HepG2 (cell line): Measurements from ENCODE around the gene MIB2. TPM values are rescaled to one million over a fixed set of nuclear protein-coding genes. Genes with fewer than 3 reads are reported as not detected.

Experiments
- BHLHE40 ChIP-seq: IDR thresholded peaks from 2 replicates; pipeline ENCODE4 v1.6.1; 2011; ENCODE audit warnings: low read length, improper control_type of control experiment
- CERS6 ChIP-seq: sonication (generic); formaldehyde crosslinking; IDR thresholded peaks from 2 replicates; pipeline ENCODE4 v1.5.0; 2020; ENCODE audit warnings: missing genetic modification reagents
- CHD4 ChIP-seq: fragments of 200-600 bp; sonication (generic); IDR thresholded peaks from 2 replicates; pipeline ENCODE4 v1.7.0; 2017; ENCODE audit warnings: mild to moderate bottlenecking, low read length, borderline replicate concordance
- FOXC1 ChIP-seq: sonication (generic); formaldehyde crosslinking; IDR thresholded peaks from 2 replicates; pipeline ENCODE4 v1.8.0; 2022; ENCODE audit warnings: mild to moderate bottlenecking, missing genetic modification reagents, borderline replicate concordance
- GPN1 ChIP-seq: sonication (generic); formaldehyde crosslinking; IDR thresholded peaks from 2 replicates; pipeline ENCODE4 v1.5.1; 2020; ENCODE audit warnings: missing genetic modification reagents, borderline replicate concordance
- KLF9 ChIP-seq: IDR thresholded peaks from 2 replicates; pipeline ENCODE4 v1.6.1; 2016; ENCODE audit warnings: low read depth
- SETDB1 ChIP-seq: sonication (generic); formaldehyde crosslinking; IDR thresholded peaks from 2 replicates; pipeline ENCODE4 v1.5.1; 2020; ENCODE audit warnings: missing genetic modification reagents, mild to moderate bottlenecking, borderline replicate concordance
- SNRNP70 ChIP-seq: fragments of 200-400 bp; formaldehyde crosslinking; IDR thresholded peaks from 2 replicates; pipeline ENCODE4 v1.6.1; 2017; ENCODE audit warnings: mild to moderate bottlenecking, low read depth, low read length, moderate library complexity
- TOPORS ChIP-seq: sonication (generic); formaldehyde crosslinking; IDR thresholded peaks from 2 replicates; pipeline ENCODE4 v1.8.0; 2023; ENCODE audit warnings: mild to moderate bottlenecking, missing genetic modification reagents
- TRAFD1 ChIP-seq: sonication (generic); formaldehyde crosslinking; IDR thresholded peaks from 2 replicates; pipeline ENCODE4 v1.5.1; 2020; ENCODE audit warnings: missing genetic modification reagents, mild to moderate bottlenecking, borderline replicate concordance
- ZBTB7A ChIP-seq: sonication (generic); formaldehyde crosslinking; IDR thresholded peaks from 2 replicates; pipeline ENCODE4 v1.8.0; 2022; ENCODE audit warnings: mild to moderate bottlenecking, missing genetic modification reagents
- ZC3H13 ChIP-seq: sonication (generic); formaldehyde crosslinking; IDR thresholded peaks from 2 replicates; pipeline ENCODE4 v1.8.1; 2023; ENCODE audit warnings: mild to moderate bottlenecking, missing genetic modification reagents, moderate library complexity
- ZFP1 ChIP-seq: IDR thresholded peaks from 2 replicates; pipeline ENCODE4 v1.6.1; 2016
- ZNF318 ChIP-seq: sonication (generic); formaldehyde crosslinking; IDR thresholded peaks from 2 replicates; pipeline ENCODE4 v1.4.0; 2020; ENCODE audit warnings: mild to moderate bottlenecking, missing genetic modification reagents
- ZNF468 ChIP-seq: sonication (generic); formaldehyde crosslinking; IDR thresholded peaks from 2 replicates; pipeline ENCODE4 v1.8.0; 2022; ENCODE audit warnings: mild to moderate bottlenecking, moderate library complexity, missing genetic modification reagents
- ZNF549 ChIP-seq: sonication (generic); formaldehyde crosslinking; IDR thresholded peaks from 2 replicates; pipeline ENCODE4 v1.5.0; 2020; ENCODE audit warnings: missing genetic modification reagents
- ZNF562 ChIP-seq: sonication (generic); formaldehyde crosslinking; IDR thresholded peaks from 2 replicates; pipeline ENCODE4 v1.8.0; 2022; ENCODE audit warnings: missing genetic modification reagents, borderline replicate concordance
- ZNF567 ChIP-seq: sonication (generic); formaldehyde crosslinking; IDR thresholded peaks from 2 replicates; pipeline ENCODE4 v1.8.1; 2023; ENCODE audit warnings: mild to moderate bottlenecking, missing genetic modification reagents, borderline replicate concordance
- ZNF746 ChIP-seq: sonication (generic); formaldehyde crosslinking; IDR thresholded peaks from 2 replicates; pipeline ENCODE4 v1.8.0; 2022; ENCODE audit warnings: mild to moderate bottlenecking, missing genetic modification reagents
- ZNF777 ChIP-seq: sonication (generic); formaldehyde crosslinking; IDR thresholded peaks from 2 replicates; pipeline ENCODE4 v1.4.0; 2020; ENCODE audit warnings: missing genetic modification reagents
- polyA plus RNA-seq, 8 experiments: library from polyadenylated mRNA; depleted of rRNA in 3 of 8; stranded (reverse) in 7 of 8; unstranded in 1 of 8; fragments of >200 nt; fragmentation: Illumina TruSeq in 4 of 8; extraction: Trizol in 4 of 8; gene quantifications; 2 replicates each; pipeline versions ENCODE4 v1.2.1 to v1.2.3, GENCODE V29; 2011 to 2016; ENCODE audit warnings: low read depth in 4 of 8, missing spikeins in 1 of 8, mixed read lengths in 1 of 8; ENCODE audit not compliant: insufficient read depth in 1 of 8
- total RNA-seq, 5 experiments: library from RNA; depleted of rRNA; stranded (reverse); fragments of >200 nt; fragmentation: Illumina TruSeq; extraction: Trizol; gene quantifications; 2 replicates each; pipeline ENCODE4 v1.2.3, GENCODE V29; 2016; ENCODE audit warnings: low read depth in 1 of 5

MIB2 gene
- total and polyA plus RNA-seq, 2 of the 13 experiments (the other 11 are each of a cell fraction or from before 2014, with no cell fraction given): 19.9 to 30.4 TPM

GRCh38 chr1:1615256-1616044 lies at the start of gene MIB2 (continued):
- no peak for TF ChIP-seq TRAFD1
- TF ChIP-seq CERS6: no peak
- TF ChIP-seq KLF9 (CRISPR knock-in tag): no peak
- TF ChIP-seq ZFP1 (CRISPR knock-in tag): no peak
- no peak; the same call in none of the 2 replicates for TF ChIP-seq ZNF777 (CRISPR knock-in tag)
- TF ChIP-seq ZNF318 (CRISPR knock-in tag): no peak; the same call in 1 of the 2 replicates
- no peak for TF ChIP-seq SNRNP70
- no peak for TF ChIP-seq ZNF549 (CRISPR knock-in tag)
- TF ChIP-seq BHLHE40: peak; percentile 56
- TF ChIP-seq ZNF468 (CRISPR knock-in tag): peak; percentile 88; the same call in 1 of the 2 replicates
- peak; percentile 81; the same call in 1 of the 2 replicates for TF ChIP-seq ZNF567 (CRISPR knock-in tag)
- TF ChIP-seq GPN1 (CRISPR knock-in tag): no peak
- TF ChIP-seq ZNF746 (CRISPR knock-in tag): no peak
- TF ChIP-seq CHD4: no peak
- TF ChIP-seq TOPORS (CRISPR knock-in tag): 0 out of 2 replicates have a peak, but pooled peaks have one; percentile 28
- no peak for TF ChIP-seq ZNF562
- no peak for TF ChIP-seq SETDB1
- TF ChIP-seq ZC3H13 (CRISPR knock-in tag): peak; percentile 97
- no peak for TF ChIP-seq ZBTB7A (CRISPR knock-in tag)
- peak; percentile 81; the same call in 1 of the 2 replicates for TF ChIP-seq FOXC1 (CRISPR knock-in tag)
